B cell (primary cell): ENCODE data around the gene TANC1.

ENCODE experiments used
- CTCF ChIP-seq: fragments of 200-600 bp; IDR thresholded peaks from one replicate; pipeline ENCODE4 v1.8.0; 2022; ENCODE audit warnings: antibody characterized with exemption, mild to moderate bottlenecking
- EZH2 ChIP-seq: IDR thresholded peaks from 2 replicates; pipeline ENCODE4 v1.6.1; 2012; ENCODE audit warnings: borderline replicate concordance, low read depth, mild to moderate bottlenecking, moderate library complexity, low read length; ENCODE audit not compliant: insufficient read depth, poor library complexity, severe bottlenecking

- no peak for TF ChIP-seq CTCF
- TF ChIP-seq EZH2 = no peak
Measured at GRCh38 chr2:159098921-159099411, 130.5 kb downstream of the TANC1 start.
